A673 (cell line): ENCODE results near the gene NIP7. TPM values are rescaled to one million over a fixed set of nuclear protein-coding genes. Genes with fewer than 3 reads are reported as not detected.

Source experiments
- BruUV-seq: library from RNA; stranded (reverse); fragments of 400-500 nt; replicated peaks from 2 replicates; lab custom pipeline; 2021; lab: Mats Ljungman, UMichigan
- CTCF ChIA-PET: fragments of 300-600 bp; sonication (Branson Sonifier 250); formaldehyde crosslinking; loops from one replicate; lab custom pipeline; 2022; ENCODE audit warnings: antibody characterized with exemption; lab: Charles Lee
- POLR2A ChIA-PET: fragments of 300-600 bp; sonication (Branson Sonifier 250); formaldehyde crosslinking; loops from one replicate; lab custom pipeline; 2022; ENCODE audit warnings: antibody characterized with exemption; ENCODE audit not compliant: low non-redundant PET; lab: Charles Lee
- DNase-seq: peaks from one replicate; pipeline ENCODE4 v3.0.0-alpha.2; 2015; ENCODE audit warnings: low spot score
- H3K27ac ChIP-seq: fragments of 200-600 bp; sonication (generic); 2 replicates; pipeline ENCODE4 v1.5.1; 2016; ENCODE audit warnings: mixed run types, low read depth, mild to moderate bottlenecking, mixed read lengths, antibody characterized with exemption, low read length; ENCODE audit not compliant: poor library complexity, severe bottlenecking
- H3K27me3 ChIP-seq: fragments of 200-600 bp; sonication (generic); replicated peaks from 2 replicates; pipeline ENCODE4 v1.6.1; 2017; ENCODE audit warnings: mixed run types, low read depth, mild to moderate bottlenecking, mixed read lengths, antibody characterized with exemption, low read length; ENCODE audit not compliant: insufficient read depth, poor library complexity
- H3K36me3 ChIP-seq: fragments of 200-600 bp; sonication (generic); 2 replicates; pipeline ENCODE4 v1.6.1; 2016; ENCODE audit warnings: mixed run types, mild to moderate bottlenecking, mixed read lengths, antibody characterized with exemption, low read length; ENCODE audit not compliant: insufficient read depth, poor library complexity, severe bottlenecking
- H3K4me1 ChIP-seq: fragments of 200-600 bp; sonication (generic); 2 replicates; pipeline ENCODE4 v1.6.1; 2017; ENCODE audit warnings: mixed run types, mild to moderate bottlenecking, mixed read lengths, antibody characterized with exemption, low read length; ENCODE audit not compliant: insufficient read depth, poor library complexity, severe bottlenecking
- H3K4me3 ChIP-seq: fragments of 200-600 bp; sonication (generic); 2 replicates; pipeline ENCODE4 v1.5.1; 2016; ENCODE audit warnings: low read depth, mixed run types, mild to moderate bottlenecking, mixed read lengths, low read length; ENCODE audit not compliant: poor library complexity, severe bottlenecking
- H3K9me3 ChIP-seq: fragments of 200-600 bp; sonication (generic); 2 replicates; pipeline ENCODE4 v1.6.1; 2016; ENCODE audit warnings: mixed run types, low read depth, mild to moderate bottlenecking, mixed read lengths, antibody characterized with exemption, low read length; ENCODE audit not compliant: poor library complexity, severe bottlenecking
- CTCF ChIP-seq: fragments of 300-800, 200-600 bp; sonication (generic); conservative IDR thresholded peaks from 2 replicates; pipeline ENCODE4 v1.5.1; 2017; ENCODE audit warnings: low read depth, mild to moderate bottlenecking, antibody characterized with exemption, low read length, moderate library complexity, mixed read lengths
- EZH2 ChIP-seq: fragments of 200-600 bp; sonication (generic); IDR thresholded peaks from 2 replicates; pipeline ENCODE4 v1.6.1; 2017; ENCODE audit warnings: borderline replicate concordance, low read depth, mild to moderate bottlenecking, mixed read lengths, antibody characterized with exemption, low read length; ENCODE audit not compliant: poor library complexity, severe bottlenecking
- intact Hi-C: fragments of 100-400 bp; cut with micrococcal nuclease; formaldehyde crosslinking; loops from one replicate; pipeline ENCODE4 v1.10.0; 2022; ENCODE audit not compliant: unreplicated experiment
- total RNA-seq: library from RNA; stranded (reverse); gene quantifications from 2 replicates; pipeline ENCODE4 v1.2.3, GENCODE V29; 2021

The NIP7 gene
- total RNA-seq, 1 experiment from 2014 or later: 66.4 TPM

- no peaks in the 10 kb centered on the region for H3K9me3 ChIP-seq
- H3K4me3 ChIP-seq: no peak overlapping the region
- H3K27ac ChIP-seq: no peak overlapping the region
- CTCF ChIA-PET: no interaction called here
- DNase-seq: no peak
- TF ChIP-seq EZH2 (no peak), CTCF (no peak)
- H3K27me3 ChIP-seq: no peaks in the 10 kb centered on the region
- no peaks in the 10 kb centered on the region for H3K4me1 ChIP-seq
- peaks cover 28% of the 10 kb centered on the region for H3K36me3 ChIP-seq
- intact Hi-C loops: no loop called here
- TSS peak; percentile 17 for BruUV-seq
- POLR2A ChIA-PET: no interaction called here
Observed at GRCh38 chr16:69301861-69302260, 37.7 kb upstream of the NIP7 start.

GRCh38 chr16:69302301-69302700 is 37.3 kb upstream of the NIP7 start:
- POLR2A ChIA-PET: no interaction called here
- BruUV-seq: no TSS peak

GRCh38 chr16:69306031-69306430 is 33.5 kb upstream of the NIP7 start:
- Histone ChIP-seq H3K36me3 (peaks cover 13% of the 10 kb centered on the region), H3K27me3 (no peaks in the 10 kb centered on the region), H3K4me1 (no peaks in the 10 kb centered on the region), H3K9me3 (no peaks in the 10 kb centered on the region), H3K4me3 (no peak overlapping the region), H3K27ac (no peak overlapping the region)
- DNase-seq: no peak
- ChIA-PET POLR2A (no interaction called here), CTCF (interaction anchor here (0.6 kb wide), 1 partner anchor 1191 kb away, joined by 3 read pairs; no protein-coding TSS in a partner anchor)
- no TSS peak for BruUV-seq
- TF ChIP-seq CTCF (no peak), EZH2 (no peak)
- intact Hi-C loops: no loop called here

More at GRCh38 chr16:69302301-69302700, 37.3 kb upstream of the NIP7 start:
- no peaks in the 10 kb centered on the region for H3K4me1 ChIP-seq
- intact Hi-C loops: no loop called here
- no peaks in the 10 kb centered on the region for H3K9me3 ChIP-seq
- no peak for DNase-seq
- H3K27me3 ChIP-seq: no peaks in the 10 kb centered on the region
- H3K4me3 ChIP-seq: no peak overlapping the region
- H3K27ac ChIP-seq: no peak overlapping the region
- no peak for TF ChIP-seq EZH2
- TF ChIP-seq CTCF: no peak
- CTCF ChIA-PET: no interaction called here
- H3K36me3 ChIP-seq: peaks cover 28% of the 10 kb centered on the region
